ENCODE measurements around the gene EYS.

- TF ChIP-seq GATA2 (IDR thresholded peaks at IDR 0.05; ENCODE audit: low read depth, low read length) (no peak), GATA3 (IDR thresholded peaks at IDR 0.05; ENCODE audit: low read depth, low read length) (no peak)
These were observed 1823.4 kb downstream of the EYS start for GRCh38 chr6:63883597-63883996.

Measured in SH-SY5Y (cell line).